ENCODE data around the gene GAPDH. TPM values are rescaled to one million over a fixed set of nuclear protein-coding genes. Genes with fewer than 3 reads are reported as not detected.
"Not testable (repeated sequence)": the region's sequence is repeated elsewhere in the genome, so short reads cannot be mapped to it uniquely, and the experiment has no call there.

GAPDH gene
- total RNA-seq, 1 donor from 2014 or later: 5,167 TPM

DNA sequence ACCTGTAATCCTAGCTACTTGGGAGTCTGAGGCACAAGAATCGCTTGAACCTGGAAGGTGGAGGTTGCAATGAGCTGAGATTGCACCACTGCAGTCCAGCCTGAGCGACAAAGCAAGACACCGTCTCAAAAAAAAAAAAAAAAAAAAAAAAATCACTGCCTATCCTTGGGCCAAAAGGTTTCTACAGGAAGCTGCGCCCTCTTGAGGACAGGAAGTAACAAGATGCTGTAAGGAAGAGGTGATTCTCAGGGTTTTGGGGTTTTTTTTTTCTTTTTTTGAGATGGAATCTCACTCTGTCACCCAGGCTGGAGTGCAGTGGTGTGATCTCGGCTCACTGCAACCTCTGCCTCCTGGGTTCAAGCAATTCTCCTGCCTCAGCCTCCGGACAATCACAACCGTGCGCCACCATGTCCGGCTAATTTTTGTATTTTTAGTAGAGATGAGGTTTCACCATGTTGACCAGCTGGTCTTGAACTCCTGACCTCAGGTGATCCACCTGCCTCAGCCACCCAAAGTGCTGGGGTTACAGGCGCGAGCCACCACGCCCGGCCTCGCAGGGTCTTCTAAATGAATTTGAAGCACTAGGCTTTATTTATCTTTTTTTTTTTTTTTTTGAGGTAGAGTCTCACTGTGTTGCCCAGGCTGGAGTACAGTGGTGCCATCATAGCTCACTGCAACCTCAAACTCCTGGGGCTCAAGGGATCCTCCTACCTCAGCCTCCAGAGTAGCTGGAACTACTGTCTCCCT, 23.9 kb downstream of the GAPDH start:
- Histone ChIP-seq H4K20me1 (ENCODE audit: insufficient read depth, low read length) (peaks cover 66% of the 10 kb centered on the region), H3K79me2 (ENCODE audit: insufficient read depth, low read length) (peaks cover 56% of the 10 kb centered on the region), H3K4me1 (ENCODE audit: insufficient read depth, low read length) (peaks cover 20% of the 10 kb centered on the region), H3K36me3 (ENCODE audit: insufficient read depth, low read length) (peaks cover 52% of the 10 kb centered on the region)
- peak; percentile 48 for TF ChIP-seq CTCF (IDR thresholded peaks at IDR 0.05; ENCODE audit: insufficient read depth, low read depth, low read length)
- DNase-seq (ENCODE audit: low read depth): peak; percentile 57
- H3K36me3 Mint-ChIP-seq (ENCODE audit: low read depth, unreplicated experiment): peaks cover 24% of the 10 kb centered on the region
- H3K4me3 ChIP-seq (ENCODE audit: insufficient read depth, low read depth, low read length); H3K4me3 Mint-ChIP-seq (ENCODE audit: unreplicated experiment); H3K27me3 Mint-ChIP-seq (ENCODE audit: low read depth, unreplicated experiment); H3K27me3 ChIP-seq (ENCODE audit: insufficient read depth, low read length); H3K9me3 ChIP-seq (ENCODE audit: insufficient read depth, low read depth, low read length); FAIRE-seq; H3K9me3 Mint-ChIP-seq (ENCODE audit: unreplicated experiment); H3K4me2 ChIP-seq (ENCODE audit: low read length); H3K9ac ChIP-seq (ENCODE audit: low read length); H2AFZ ChIP-seq (ENCODE audit: low read depth, low read length); H3K27ac ChIP-seq (ENCODE audit: low read depth, low read length): not testable (repeated sequence)
- peak overlapping the region; percentile 58 for H3K27ac Mint-ChIP-seq (ENCODE audit: unreplicated experiment)
- H3K4me1 Mint-ChIP-seq (ENCODE audit: low read depth, unreplicated experiment): peaks cover 14% of the 10 kb centered on the region

DNA sequence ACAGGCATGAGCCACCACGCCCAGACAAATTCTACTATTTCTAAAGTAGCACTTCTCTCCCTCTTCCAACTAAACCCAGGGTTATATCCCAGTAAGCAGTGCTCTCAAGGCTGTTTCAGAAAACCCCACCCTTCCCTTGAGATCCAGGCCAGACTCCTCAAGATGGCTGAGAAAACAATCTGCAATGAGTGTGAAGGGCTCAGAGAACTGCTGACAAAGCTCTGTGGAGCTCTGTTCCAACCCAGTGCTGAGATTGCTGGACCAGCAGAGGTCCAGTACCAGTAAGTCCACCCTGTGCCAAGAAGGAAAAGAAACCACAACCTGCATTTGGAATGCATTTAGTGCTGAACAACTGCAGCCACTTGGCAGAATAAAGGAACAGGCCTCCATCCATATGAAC, 25.2 kb downstream of the GAPDH start:
- peaks cover 59% of the 10 kb centered on the region for H3K36me3 ChIP-seq (ENCODE audit: insufficient read depth, low read length)
- no peak overlapping the region for H3K4me3 ChIP-seq (ENCODE audit: insufficient read depth, low read depth, low read length)
- no peak for TF ChIP-seq EZH2 (IDR thresholded peaks at IDR 0.05; ENCODE audit: insufficient read depth, low read length)
- TF ChIP-seq CTCF (IDR thresholded peaks at IDR 0.05; ENCODE audit: insufficient read depth, low read depth, low read length): no peak
- no peak overlapping the region for H3K27ac Mint-ChIP-seq (ENCODE audit: unreplicated experiment)
- no peak overlapping the region for H3K9ac ChIP-seq (ENCODE audit: low read length)
- no peaks in the 10 kb centered on the region for H3K9me3 Mint-ChIP-seq (ENCODE audit: unreplicated experiment)
- peaks cover 26% of the 10 kb centered on the region for H3K36me3 Mint-ChIP-seq (ENCODE audit: low read depth, unreplicated experiment)
- H3K27ac ChIP-seq (ENCODE audit: low read depth, low read length): no peak overlapping the region
- no peaks in the 10 kb centered on the region for H3K27me3 Mint-ChIP-seq (ENCODE audit: low read depth, unreplicated experiment)
- H3K9me3 ChIP-seq (ENCODE audit: insufficient read depth, low read depth, low read length): no peaks in the 10 kb centered on the region
- H3K4me1 ChIP-seq (ENCODE audit: insufficient read depth, low read length): peaks cover 6% of the 10 kb centered on the region
- no peak for DNase-seq (ENCODE audit: low read depth)
- H4K20me1 ChIP-seq (ENCODE audit: insufficient read depth, low read length): peaks cover 63% of the 10 kb centered on the region
- H3K4me2 ChIP-seq (ENCODE audit: low read length): no peak overlapping the region
- H3K4me1 Mint-ChIP-seq (ENCODE audit: low read depth, unreplicated experiment): peaks cover 6% of the 10 kb centered on the region
- no peak overlapping the region for H3K4me3 Mint-ChIP-seq (ENCODE audit: unreplicated experiment)
- H3K79me2 ChIP-seq (ENCODE audit: insufficient read depth, low read length): peaks cover 56% of the 10 kb centered on the region
- no peaks in the 10 kb centered on the region for H3K27me3 ChIP-seq (ENCODE audit: insufficient read depth, low read length)
- no peak for FAIRE-seq
- H2AFZ ChIP-seq (ENCODE audit: low read depth, low read length): no peak overlapping the region

GRCh38 chr12:6560501-6561205, 26.3 kb downstream of the GAPDH start:
- Histone ChIP-seq H3K9ac (ENCODE audit: low read length) (no peak overlapping the region), H3K36me3 (ENCODE audit: insufficient read depth, low read length) (peaks cover 60% of the 10 kb centered on the region), H3K27me3 (ENCODE audit: insufficient read depth, low read length) (no peaks in the 10 kb centered on the region), H2AFZ (ENCODE audit: low read depth, low read length) (no peak overlapping the region), H3K4me1 (ENCODE audit: insufficient read depth, low read length) (no peaks in the 10 kb centered on the region), H3K4me3 (ENCODE audit: insufficient read depth, low read depth, low read length) (no peak overlapping the region), H3K79me2 (ENCODE audit: insufficient read depth, low read length) (peaks cover 53% of the 10 kb centered on the region), H4K20me1 (ENCODE audit: insufficient read depth, low read length) (peaks cover 63% of the 10 kb centered on the region), H3K9me3 (ENCODE audit: insufficient read depth, low read depth, low read length) (no peaks in the 10 kb centered on the region), H3K4me2 (ENCODE audit: low read length) (no peak overlapping the region), H3K27ac (ENCODE audit: low read depth, low read length) (no peak overlapping the region)
- Mint-ChIP-seq H3K9me3 (ENCODE audit: unreplicated experiment) (no peaks in the 10 kb centered on the region), H3K4me1 (ENCODE audit: low read depth, unreplicated experiment) (no peaks in the 10 kb centered on the region), H3K27ac (ENCODE audit: unreplicated experiment) (no peak overlapping the region), H3K27me3 (ENCODE audit: low read depth, unreplicated experiment) (no peaks in the 10 kb centered on the region), H3K36me3 (ENCODE audit: low read depth, unreplicated experiment) (peaks cover 27% of the 10 kb centered on the region), H3K4me3 (ENCODE audit: unreplicated experiment) (peak overlapping the region; percentile 68)
- FAIRE-seq: no peak
- TF ChIP-seq EZH2 (IDR thresholded peaks at IDR 0.05; ENCODE audit: insufficient read depth, low read length): no peak
- no peak for TF ChIP-seq CTCF (IDR thresholded peaks at IDR 0.05; ENCODE audit: insufficient read depth, low read depth, low read length)
- DNase-seq (ENCODE audit: low read depth): no peak

All from astrocyte (in vitro differentiated cells and primary cell).